ENCODE data around the gene ITIH5.
A peak's percentile ranks its signal among the peaks of the same experiment; 100 is the strongest.

The ITIH5 gene

DNA sequence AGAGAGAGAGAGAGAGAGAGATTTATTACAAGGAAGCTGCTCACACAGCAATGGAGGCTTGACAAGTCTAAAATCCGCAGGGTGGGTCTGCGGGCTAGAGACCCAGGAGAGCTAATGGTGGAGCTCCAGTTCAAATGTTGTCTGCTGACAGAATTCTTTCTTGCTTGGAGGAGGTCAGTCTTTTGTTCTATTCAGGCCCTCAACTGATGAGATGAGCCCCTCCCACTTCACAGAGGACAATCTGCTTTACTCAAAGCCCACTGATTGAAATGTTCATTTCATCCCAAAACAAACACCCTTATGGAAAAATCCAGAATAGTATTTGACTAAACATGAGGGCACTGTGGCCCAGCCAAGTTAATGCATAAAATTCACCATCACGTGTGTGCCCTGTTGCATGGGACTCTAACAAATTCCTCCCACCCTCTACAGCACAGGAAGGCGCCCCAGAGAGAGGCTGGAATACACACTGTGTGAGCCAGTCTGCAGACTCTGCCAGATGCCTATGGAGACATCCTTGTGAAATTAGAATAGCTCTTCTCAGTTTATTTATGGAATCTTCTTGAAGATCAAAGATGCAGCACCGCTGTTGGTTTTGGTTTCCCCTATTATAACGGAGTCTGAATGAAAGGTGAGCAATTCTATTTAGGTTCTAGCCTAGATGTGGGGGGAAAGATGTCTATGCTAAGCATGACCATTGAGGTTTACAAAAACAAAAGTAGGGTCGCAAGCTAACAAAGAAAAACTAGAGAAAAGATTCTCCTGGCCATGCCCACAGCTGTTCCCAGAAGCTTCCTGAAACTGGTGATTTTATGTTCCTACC lies 132.9 kb downstream of the ITIH5 start:
- in situ Hi-C loops (cut with HindIII; ENCODE audit: low sequenced_read_pairs) = no loop called here
- no peak overlapping the region for H3K4me3 ChIP-seq (ENCODE audit: low read depth, low read length)
- peak; percentile 64 for DNase-seq (ENCODE audit: low read depth, low spot score)
- TF ChIP-seq, protein P1, sequence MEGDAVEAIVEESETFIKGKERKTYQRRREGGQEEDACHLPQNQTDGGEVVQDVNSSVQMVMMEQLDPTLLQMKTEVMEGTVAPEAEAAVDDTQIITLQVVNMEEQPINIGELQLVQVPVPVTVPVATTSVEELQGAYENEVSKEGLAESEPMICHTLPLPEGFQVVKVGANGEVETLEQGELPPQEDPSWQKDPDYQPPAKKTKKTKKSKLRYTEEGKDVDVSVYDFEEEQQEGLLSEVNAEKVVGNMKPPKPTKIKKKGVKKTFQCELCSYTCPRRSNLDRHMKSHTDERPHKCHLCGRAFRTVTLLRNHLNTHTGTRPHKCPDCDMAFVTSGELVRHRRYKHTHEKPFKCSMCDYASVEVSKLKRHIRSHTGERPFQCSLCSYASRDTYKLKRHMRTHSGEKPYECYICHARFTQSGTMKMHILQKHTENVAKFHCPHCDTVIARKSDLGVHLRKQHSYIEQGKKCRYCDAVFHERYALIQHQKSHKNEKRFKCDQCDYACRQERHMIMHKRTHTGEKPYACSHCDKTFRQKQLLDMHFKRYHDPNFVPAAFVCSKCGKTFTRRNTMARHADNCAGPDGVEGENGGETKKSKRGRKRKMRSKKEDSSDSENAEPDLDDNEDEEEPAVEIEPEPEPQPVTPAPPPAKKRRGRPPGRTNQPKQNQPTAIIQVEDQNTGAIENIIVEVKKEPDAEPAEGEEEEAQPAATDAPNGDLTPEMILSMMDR (IDR thresholded peaks at IDR 0.05; ENCODE audit: low read depth, low read length) = no peak

DNA sequence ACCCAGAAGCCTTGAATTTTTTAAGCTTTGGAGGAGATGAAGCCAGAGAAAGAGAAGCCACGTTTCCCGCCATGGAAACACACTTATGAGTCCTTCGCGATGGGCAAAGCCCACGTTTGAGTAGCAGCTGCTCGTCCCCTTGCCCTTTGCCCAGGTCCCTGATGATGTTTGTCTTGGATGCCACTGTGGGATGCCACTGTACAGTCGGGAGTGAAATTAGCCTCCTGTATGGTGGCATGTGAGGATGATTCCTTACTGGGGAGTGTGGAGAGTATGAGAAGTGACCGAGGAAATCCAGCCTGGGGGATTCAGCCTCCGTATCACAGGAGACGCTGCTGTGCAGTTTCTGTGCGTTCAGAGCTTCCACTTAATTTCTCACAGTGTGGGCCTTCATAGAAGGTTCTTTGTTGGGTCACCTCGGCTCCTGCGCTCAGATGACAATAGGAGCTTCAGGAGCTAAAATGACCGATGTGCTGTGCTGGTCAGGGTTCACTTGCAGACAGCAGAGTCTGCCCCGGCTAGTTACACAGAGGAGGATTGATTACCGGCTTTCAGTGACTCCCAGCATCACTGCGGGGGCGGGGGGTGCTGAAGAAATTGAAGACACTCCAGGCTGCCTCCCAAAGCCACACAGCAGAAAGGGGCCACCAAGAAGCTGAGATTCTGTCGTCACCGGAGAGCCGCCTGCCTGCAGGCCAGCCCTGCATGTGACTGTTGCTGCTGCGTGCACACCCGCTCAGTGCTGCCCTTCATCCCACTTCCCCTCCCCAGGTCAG lies 133.9 kb downstream of the ITIH5 start:
- DNase-seq (ENCODE audit: low read depth, low spot score) = no peak
- TF ChIP-seq, protein P1 (IDR thresholded peaks at IDR 0.05; ENCODE audit: low read depth, low read length) = no peak
- in situ Hi-C loops (cut with HindIII; ENCODE audit: low sequenced_read_pairs) = no loop called here
- H3K4me3 ChIP-seq (ENCODE audit: low read depth, low read length) = no peak overlapping the region

DNA sequence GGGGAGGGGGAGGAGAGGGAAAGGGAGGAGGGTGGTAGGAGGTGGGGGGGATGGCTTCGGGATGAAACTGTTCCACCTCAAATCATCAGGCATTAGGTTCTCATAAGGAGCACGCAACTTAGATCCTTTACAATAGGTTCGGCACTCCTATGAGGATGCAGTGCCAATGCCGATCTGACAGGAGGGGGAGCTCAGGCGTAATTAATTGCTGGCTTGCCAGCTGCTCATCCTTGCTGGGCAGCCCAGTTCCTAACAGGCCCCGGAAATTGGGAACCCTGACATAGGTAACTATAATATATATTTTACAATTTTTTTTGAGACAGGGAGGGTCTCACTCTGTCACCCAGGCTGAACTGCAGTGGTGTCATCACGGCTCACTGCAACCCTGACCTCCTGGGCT lies 137.1 kb downstream of the ITIH5 start:
- DNase-seq (ENCODE audit: low read depth, low spot score) = no peak
- H3K4me3 ChIP-seq (ENCODE audit: low read depth, low read length) = no peak overlapping the region
- in situ Hi-C loops (cut with HindIII; ENCODE audit: low sequenced_read_pairs) = no loop called here
- TF ChIP-seq, protein P1 (IDR thresholded peaks at IDR 0.05; ENCODE audit: low read depth, low read length) = peak; percentile 15

DNA sequence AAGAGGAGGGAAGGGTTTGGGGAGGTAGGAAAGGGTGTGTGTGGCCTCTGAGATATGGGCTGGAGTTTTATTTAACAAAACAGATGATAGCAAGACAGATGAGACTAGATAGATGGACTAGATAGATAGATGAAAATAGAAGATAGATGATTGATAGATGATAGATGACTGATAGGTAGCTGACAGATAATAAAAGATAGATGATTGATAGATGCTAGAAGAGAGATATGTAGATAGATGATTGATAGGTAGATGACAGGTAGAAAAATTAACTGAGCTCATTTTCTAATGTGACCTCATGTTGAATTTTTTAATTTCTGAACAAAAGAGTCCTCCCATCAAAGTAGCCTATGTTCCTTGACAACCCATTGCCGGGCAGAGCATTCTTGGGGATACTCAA lies 139.3 kb downstream of the ITIH5 start:
- in situ Hi-C loops (cut with HindIII; ENCODE audit: low sequenced_read_pairs) = no loop called here
- no peak overlapping the region for H3K4me3 ChIP-seq (ENCODE audit: low read depth, low read length)
- DNase-seq (ENCODE audit: low read depth, low spot score) = no peak
- TF ChIP-seq, protein P1 (IDR thresholded peaks at IDR 0.05; ENCODE audit: low read depth, low read length) = no peak

DNA sequence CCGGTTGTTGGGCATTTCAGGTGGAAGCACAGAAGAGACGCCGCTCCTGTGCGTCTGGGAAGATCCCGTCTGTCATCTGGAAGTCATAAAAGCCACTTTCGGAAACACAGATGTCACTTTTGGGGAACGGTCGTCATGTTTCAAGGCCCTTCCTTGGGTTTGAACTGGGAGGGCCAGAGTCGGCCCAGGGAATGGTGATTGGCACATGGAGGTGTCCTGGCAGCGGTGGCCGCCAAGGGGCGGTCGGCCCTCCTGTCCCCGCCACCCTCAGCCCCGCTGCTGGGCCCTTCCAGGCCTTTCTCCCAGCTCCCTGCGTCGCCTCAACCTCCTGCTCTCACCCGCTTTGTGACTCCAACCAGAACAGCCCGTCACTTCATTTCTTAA lies 140.8 kb downstream of the ITIH5 start:
- H3K4me3 ChIP-seq (ENCODE audit: low read depth, low read length) = no peak overlapping the region
- in situ Hi-C loops (cut with HindIII; ENCODE audit: low sequenced_read_pairs) = no loop called here
- TF ChIP-seq, protein P1 (IDR thresholded peaks at IDR 0.05; ENCODE audit: low read depth, low read length) = no peak
- no peak for DNase-seq (ENCODE audit: low read depth, low spot score)

DNA sequence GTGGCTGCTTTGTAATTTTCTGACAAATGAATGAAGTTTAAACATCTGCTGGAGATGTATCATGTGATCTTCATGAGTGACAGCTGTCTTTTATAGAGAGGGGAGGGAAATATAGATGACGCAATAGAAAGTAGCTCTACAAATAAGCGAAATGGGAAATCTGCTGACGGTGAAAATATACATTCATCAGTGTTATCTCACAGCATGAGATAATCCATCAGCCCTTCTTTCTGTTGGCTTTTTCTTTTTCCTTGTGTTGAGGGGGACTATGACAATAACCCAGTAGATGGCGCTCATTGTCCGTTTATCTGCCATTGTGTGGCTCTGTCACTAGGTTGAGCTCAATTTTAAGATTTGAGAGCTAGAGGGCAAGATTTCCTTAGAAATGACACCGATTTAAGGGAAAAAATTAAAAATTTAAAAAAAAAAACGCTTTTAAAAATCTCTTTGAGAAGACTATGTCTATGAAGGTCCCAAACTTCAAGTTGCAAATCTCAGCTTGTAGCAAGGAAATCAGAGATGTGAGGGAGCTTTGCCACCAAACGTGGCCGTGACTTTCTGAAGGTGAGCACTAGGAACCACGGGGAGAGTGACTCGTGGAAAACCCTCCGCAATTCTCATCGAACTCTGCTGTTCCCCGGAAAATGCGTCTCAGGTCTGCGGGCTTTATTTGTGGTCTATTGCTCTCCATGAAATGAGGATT lies 141.3 kb downstream of the ITIH5 start:
- H3K4me3 ChIP-seq (ENCODE audit: low read depth, low read length) = no peak overlapping the region
- peak; percentile 63 for DNase-seq (ENCODE audit: low read depth, low spot score)
- TF ChIP-seq, protein P1 (IDR thresholded peaks at IDR 0.05; ENCODE audit: low read depth, low read length) = peak; percentile 78
- in situ Hi-C loops (cut with HindIII; ENCODE audit: low sequenced_read_pairs) = no loop called here

Data from astrocyte of the spinal cord (primary cell).